Activated CD4-positive, alpha-beta T cell treated with anti-CD3 and anti-CD28 coated beads, Interleukin-2, amount 50 U/mL, for 48 hours (primary cell): ENCODE measurements around the gene DICER1.

Experiments used
- DNase-seq, 2 experiments: peaks; one replicate each; pipeline ENCODE4 v3.0.0-alpha.2; 2020

Gene DICER1

GRCh38 chr14:95121911-95122620, 35.3 kb downstream of the DICER1 start:
- no peak for DNase-seq

DNA sequence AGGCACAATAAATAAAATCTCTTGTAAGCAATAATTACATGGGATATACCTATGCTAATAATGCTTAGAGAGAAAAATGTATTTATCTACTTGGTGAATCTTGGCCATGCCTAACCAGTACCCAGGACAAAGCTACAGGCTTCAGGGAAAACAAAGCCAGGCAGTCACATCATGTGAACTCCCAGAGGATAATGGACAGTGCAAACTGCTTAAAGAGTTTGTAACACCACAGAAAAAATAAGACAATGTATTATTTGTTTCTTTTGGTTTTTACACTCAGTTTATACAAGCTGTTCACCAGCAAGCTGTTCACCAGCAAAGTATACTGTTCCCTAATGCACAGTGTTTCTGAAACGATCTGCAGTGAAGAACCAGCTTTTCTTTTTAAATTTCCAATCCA, 38.0 kb downstream of the DICER1 start:
- DNase-seq = no peak

GRCh38 chr14:95117937-95118721, 39.2 kb downstream of the DICER1 start:
- no peak for DNase-seq

GRCh38 chr14:95113476-95113875, 43.9 kb downstream of the DICER1 start:
- no peak for DNase-seq

GRCh38 chr14:95111507-95112164, 45.7 kb downstream of the DICER1 start:
- no peak for DNase-seq

- DNase-seq = no peak
These were observed 47.2 kb downstream of the DICER1 start for GRCh38 chr14:95110178-95110577.

- DNase-seq = no peak
These were observed 49.6 kb downstream of the DICER1 start for GRCh38 chr14:95107711-95108110.

GRCh38 chr14:95106971-95107370, 50.4 kb downstream of the DICER1 start:
- DNase-seq = no peak

GRCh38 chr14:95104911-95105310, 52.4 kb downstream of the DICER1 start:
- no peak for DNase-seq

DNA sequence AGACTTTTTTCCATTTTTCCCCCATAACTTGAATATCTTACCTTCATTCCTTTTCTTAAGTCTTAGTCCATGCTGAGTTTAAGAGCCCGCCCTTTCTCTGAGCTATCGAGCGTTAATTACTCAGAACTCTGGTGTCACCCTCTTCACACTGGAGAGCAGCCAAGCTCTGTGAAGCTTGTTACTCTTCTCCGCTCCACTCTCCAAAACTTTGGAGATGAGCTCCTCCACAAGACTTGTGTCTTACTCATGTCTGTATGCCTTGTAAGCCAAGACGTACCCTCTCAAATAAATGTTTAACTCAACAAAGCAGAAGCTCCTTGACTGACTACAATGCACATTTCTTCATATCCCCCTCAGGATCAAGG, 54.7 kb downstream of the DICER1 start:
- DNase-seq = no peak

- no peak for DNase-seq
These were observed 55.3 kb downstream of the DICER1 start for GRCh38 chr14:95101736-95102679.

DNA sequence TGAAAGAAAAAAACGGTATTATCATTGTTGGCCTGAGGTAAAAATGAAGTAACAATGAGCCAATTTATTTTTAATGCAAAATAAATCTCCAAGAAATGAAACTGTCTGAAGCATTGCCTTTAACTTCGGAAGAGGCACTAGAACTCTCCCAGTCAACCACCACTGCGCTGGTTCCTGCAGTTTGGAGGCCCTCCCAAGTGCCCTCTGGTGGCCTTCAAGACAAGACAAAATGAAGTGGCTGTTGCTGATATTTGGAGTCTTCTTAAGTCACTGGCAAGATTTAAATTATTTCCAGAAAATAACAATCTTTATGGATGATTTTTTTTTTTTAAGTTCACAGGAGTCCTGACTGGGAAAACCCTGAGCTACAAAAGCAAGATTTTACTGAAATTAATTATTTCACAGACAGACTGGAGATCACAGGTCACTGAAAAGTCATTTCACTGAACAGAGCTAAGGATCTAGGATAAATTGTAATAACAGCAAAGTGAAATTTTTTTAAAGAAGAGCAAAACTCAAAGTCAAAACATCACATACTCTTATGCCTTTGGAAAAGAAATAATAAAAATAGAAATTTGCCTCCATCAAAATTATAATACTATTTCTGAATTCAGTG, 58.2 kb downstream of the DICER1 start:
- DNase-seq = peak; percentile 8 to 31

- DNase-seq = no peak
These were observed 59.9 kb downstream of the DICER1 start for GRCh38 chr14:95097385-95097784.

DNA sequence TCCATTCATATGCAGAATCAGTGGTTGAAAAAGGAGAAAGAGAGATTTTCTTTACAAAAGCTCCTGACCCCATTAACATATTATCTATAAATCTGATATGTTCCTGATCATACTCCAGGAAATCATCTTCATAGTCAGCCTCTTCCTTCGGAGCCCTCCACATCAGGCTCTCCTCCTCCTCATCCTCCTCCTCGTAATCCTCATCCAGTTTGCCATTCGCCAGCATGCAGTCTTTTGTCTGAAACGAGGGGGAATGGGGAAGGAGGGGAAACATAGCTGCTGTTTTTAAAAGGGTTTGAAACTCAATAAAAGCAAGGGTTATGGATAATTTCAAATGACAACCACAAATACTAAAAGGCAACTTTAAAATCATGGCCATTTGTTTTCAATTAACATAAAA, 60.9 kb downstream of the DICER1 start:
- no peak for DNase-seq

DNA sequence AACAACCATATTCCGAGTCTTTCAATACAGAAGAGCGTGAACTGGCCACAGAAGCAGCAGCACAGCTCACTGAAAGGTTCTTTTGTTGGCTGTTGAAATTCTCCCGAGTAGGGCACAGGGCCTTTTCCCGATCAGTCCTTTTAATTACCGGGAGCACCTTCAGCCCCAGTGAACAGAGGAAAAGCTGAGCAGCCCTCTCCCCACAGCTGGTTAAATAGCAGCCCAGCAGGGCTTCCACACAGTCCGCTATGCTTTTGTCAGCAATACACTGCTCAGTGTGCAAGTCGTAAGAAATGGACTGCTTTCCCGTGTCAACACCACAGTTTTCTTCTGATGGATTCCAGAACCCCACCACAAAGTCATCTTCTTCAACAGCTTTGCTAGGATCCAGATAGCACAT, 61.3 kb downstream of the DICER1 start:
- no peak for DNase-seq

GRCh38 chr14:95092723-95093122, 64.6 kb downstream of the DICER1 start:
- DNase-seq = no peak

DNA sequence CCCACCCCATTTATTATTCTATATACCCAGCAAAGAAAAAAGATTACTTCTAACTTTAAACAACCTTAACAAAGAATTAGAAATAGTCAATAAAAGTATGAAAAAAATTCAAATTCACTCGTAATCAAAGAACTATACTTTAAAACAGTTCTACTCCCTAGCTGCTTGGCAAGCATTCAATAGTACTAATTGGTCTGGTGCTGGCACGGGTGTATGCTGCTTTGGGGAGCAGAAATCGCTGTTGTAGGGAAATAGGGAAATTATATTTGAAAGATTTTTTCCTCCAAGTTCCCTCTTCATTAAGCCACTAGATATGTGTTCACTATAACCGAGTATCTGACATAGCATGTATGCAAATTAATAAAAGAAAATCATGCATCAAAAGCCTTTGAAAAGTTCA, 65.7 kb downstream of the DICER1 start:
- no peak for DNase-seq

DNA sequence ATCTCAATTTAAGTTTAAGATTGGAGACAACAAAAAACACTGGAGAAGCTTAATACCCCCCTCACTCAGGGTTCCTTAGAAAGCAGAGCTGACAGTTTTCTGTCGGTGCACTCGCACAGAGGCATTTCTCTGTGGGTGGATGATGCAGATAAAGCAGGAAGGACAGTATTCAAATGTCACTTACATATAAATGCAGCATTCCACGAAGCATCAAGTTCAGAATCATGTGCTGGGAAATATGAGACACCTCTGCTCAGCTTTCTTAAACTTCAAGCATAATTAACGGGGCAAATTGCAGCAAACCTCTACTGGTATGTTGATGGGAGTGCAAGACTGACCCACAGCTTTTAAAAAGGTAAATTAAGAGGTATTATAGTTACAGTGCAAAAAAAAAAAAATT, 68.7 kb downstream of the DICER1 start:
- DNase-seq = no peak

- no peak for DNase-seq
These were observed 69.7 kb downstream of the DICER1 start for GRCh38 chr14:95087619-95088018.

DNA sequence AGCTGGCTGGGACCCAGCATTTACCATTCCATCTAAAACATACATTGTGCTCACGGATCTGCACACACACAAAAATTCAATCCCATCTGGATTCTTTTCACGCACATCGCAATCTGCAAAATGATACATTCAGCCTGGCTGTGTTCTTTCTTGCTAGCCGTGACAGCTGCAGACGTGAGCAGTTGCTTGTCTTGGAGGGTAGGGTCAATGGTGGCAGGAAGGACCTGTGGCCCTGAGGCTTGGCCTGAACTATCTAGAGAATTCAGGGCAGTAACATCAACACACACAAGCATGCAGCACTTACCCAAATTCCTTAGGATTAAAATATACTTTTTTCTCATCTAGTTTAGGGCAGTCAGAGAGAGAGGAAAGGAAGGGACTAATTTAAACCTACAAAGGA, 72.0 kb downstream of the DICER1 start:
- no peak for DNase-seq

GRCh38 chr14:95078867-95079266, 78.5 kb downstream of the DICER1 start:
- DNase-seq = no peak

GRCh38 chr14:95077345-95077744, 80.0 kb downstream of the DICER1 start:
- DNase-seq = no peak
